Endothelial cell of umbilical vein (primary cell): ENCODE data around the gene AMBP. TPM values are rescaled to one million over a fixed set of nuclear protein-coding genes. Genes with fewer than 3 reads are reported as not detected.

ENCODE experiments used
- BruUV-seq: library from RNA; stranded (reverse); fragments of 400-500 nt; replicated peaks from 2 replicates; lab custom pipeline; 2021; lab: Mats Ljungman, UMichigan
- CTCF ChIA-PET: fragments of 300-600, 350-600 bp; sonication (Branson Sonifier 250); formaldehyde crosslinking; loops from one replicate; lab custom pipeline; 2021; ENCODE audit warnings: antibody characterized with exemption, inconsistent platforms; lab: Charles Lee
- POLR2A ChIA-PET: fragments of 300-600, 350-600 bp; sonication (Branson Sonifier 250); formaldehyde crosslinking; loops from one replicate; lab custom pipeline; 2021; ENCODE audit warnings: antibody characterized with exemption, inconsistent platforms; lab: Charles Lee
- DNase-seq: peaks from one replicate; pipeline ENCODE4 v3.0.0-alpha.2; 2011; ENCODE audit warnings: low read depth, low spot score
- FAIRE-seq: peaks from 2 replicates; lab custom pipeline; 2011; peaks lifted over from hg19 to GRCh38; lab: Jason Lieb, UNC
- H2AFZ ChIP-seq: 2 replicates; pipeline ENCODE4 v1.6.0; 2012; ENCODE audit warnings: low read depth, low read length, control low read depth, inconsistent platforms
- H3K27ac ChIP-seq: 2 replicates; pipeline ENCODE4 v1.5.1; 2011; ENCODE audit warnings: low read depth, mild to moderate bottlenecking, control low read depth, low read length, moderate library complexity; ENCODE audit not compliant: insufficient read depth
- H3K27me3 ChIP-seq, 2 experiments: 2 replicates each; pipeline versions ENCODE4 v1.6.0 to v1.6.1; 2011; ENCODE audit warnings: low read length in 2 of 2, mixed read lengths in 1 of 2; ENCODE audit not compliant: control insufficient read depth in 2 of 2, insufficient read depth in 2 of 2
- H3K36me3 ChIP-seq, 2 experiments: 2 replicates in 1 of 2; 3 replicates in 1 of 2; pipeline ENCODE4 v1.5.1; 2011; ENCODE audit warnings: low read length in 2 of 2, mild to moderate bottlenecking in 1 of 2, moderate library complexity in 1 of 2; ENCODE audit not compliant: control insufficient read depth in 2 of 2, insufficient read depth in 2 of 2; ENCODE audit errors: extremely low read depth in 1 of 2
- H3K4me1 ChIP-seq: 3 replicates; pipeline ENCODE4 v1.5.1; 2011; ENCODE audit warnings: mild to moderate bottlenecking, low read length; ENCODE audit not compliant: control insufficient read depth, insufficient read depth; ENCODE audit errors: extremely low read depth
- H3K4me2 ChIP-seq: 2 replicates; pipeline ENCODE4 v1.6.1; 2011; ENCODE audit warnings: low read length, control low read depth, mixed read lengths; ENCODE audit not compliant: insufficient read depth
- H3K4me3 ChIP-seq, 3 experiments: fragments of 200-600 bp in 1 of 3; sonication (generic), shearing (Covaris generic) in 1 of 3; replicated peaks in 1 of 3; 2 replicates each; pipeline ENCODE4 v1.5.1; 2011 to 2016; ENCODE audit warnings: control low read depth in 3 of 3, low read length in 3 of 3, mild to moderate bottlenecking in 2 of 3, inconsistent platforms in 1 of 3, low read depth in 1 of 3, moderate library complexity in 1 of 3; ENCODE audit not compliant: insufficient read depth in 1 of 3
- H3K79me2 ChIP-seq: 2 replicates; pipeline ENCODE4 v1.6.0; 2012; ENCODE audit warnings: low read length, inconsistent platforms; ENCODE audit not compliant: control insufficient read depth, insufficient read depth
- H3K9ac ChIP-seq: replicated peaks from 2 replicates; pipeline ENCODE3; 2011; ENCODE audit warnings: low read length, control low read depth; ENCODE audit not compliant: insufficient read depth; ENCODE audit errors: extremely low read depth
- H3K9me1 ChIP-seq: replicated peaks from 3 replicates; pipeline ENCODE4 v1.6.0; 2011; ENCODE audit warnings: mild to moderate bottlenecking, low read length; ENCODE audit not compliant: control insufficient read depth, insufficient read depth; ENCODE audit errors: extremely low read depth
- H3K9me3 ChIP-seq: replicated peaks from 2 replicates; pipeline ENCODE4 v1.5.1; 2012; ENCODE audit warnings: low read length, inconsistent platforms; ENCODE audit not compliant: control insufficient read depth, insufficient read depth
- H4K20me1 ChIP-seq: replicated peaks from 2 replicates; pipeline ENCODE3; 2011; ENCODE audit warnings: mild to moderate bottlenecking, low read length; ENCODE audit not compliant: control insufficient read depth, insufficient read depth; ENCODE audit errors: extremely low read depth
- CTCF ChIP-seq, 2 donors: IDR thresholded peaks; 1 replicate in 1 of 2; 2 replicates in 1 of 2; pipeline ENCODE4 v1.5.1; 2011; ENCODE audit warnings: low read length in 2 of 2, mild to moderate bottlenecking in 2 of 2, moderate library complexity in 2 of 2, control low read depth in 1 of 2, inconsistent platforms in 1 of 2, low read depth in 1 of 2; ENCODE audit not compliant: insufficient read depth in 1 of 2; ENCODE audit errors: extremely low read depth in 1 of 2
- EZH2 ChIP-seq: IDR thresholded peaks from 2 replicates; pipeline ENCODE4 v1.6.1; 2012; ENCODE audit warnings: borderline replicate concordance, low read depth, mild to moderate bottlenecking, moderate library complexity, low read length, inconsistent platforms; ENCODE audit not compliant: severe bottlenecking
- FOS ChIP-seq: IDR thresholded peaks from 2 replicates; pipeline ENCODE4 v1.6.1; 2011; ENCODE audit warnings: mild to moderate bottlenecking, low read length, moderate library complexity, borderline replicate concordance; ENCODE audit not compliant: insufficient read depth
- GATA2 ChIP-seq: IDR thresholded peaks from 2 replicates; pipeline ENCODE4 v1.7.0; 2011; ENCODE audit warnings: low read depth, mild to moderate bottlenecking, moderate library complexity, mixed read lengths, low read length; ENCODE audit not compliant: insufficient read length, insufficient read depth
- JUN ChIP-seq: IDR thresholded peaks from 2 replicates; pipeline ENCODE4 v1.6.1; 2011; ENCODE audit warnings: borderline replicate concordance, low read depth; ENCODE audit not compliant: insufficient read length, insufficient read depth
- MYC ChIP-seq: IDR thresholded peaks from one replicate; pipeline ENCODE4 v1.6.1; 2011; ENCODE audit warnings: mild to moderate bottlenecking, low read depth, low read length
- POLR2A ChIP-seq: IDR thresholded peaks from 2 replicates; pipeline ENCODE4 v1.6.1; 2012; ENCODE audit warnings: low read depth, mild to moderate bottlenecking, control low read depth, low read length
- POLR2AphosphoS5 ChIP-seq: IDR thresholded peaks from 2 replicates; pipeline ENCODE4 v1.6.1; 2012; ENCODE audit warnings: low read depth, mild to moderate bottlenecking, control low read depth, low read length, moderate library complexity; ENCODE audit not compliant: insufficient read depth
- dilution Hi-C: fragments of 300-500 bp; cut with MboI; formaldehyde crosslinking; loops from one replicate; pipeline ENCODE4 v1.15.0; 2019; ENCODE audit warnings: low sequenced_read_pairs; ENCODE audit not compliant: extremely low pct_ligation_motif_present
- intact Hi-C: fragments of 100-400 bp; cut with micrococcal nuclease; formaldehyde crosslinking; loops from one replicate; pipeline ENCODE4 v1.10.0; 2022
- polyA plus RNA-seq, 4 experiments: library from polyadenylated mRNA; depleted of rRNA in 3 of 4; stranded (reverse) in 3 of 4; unstranded in 1 of 4; fragments of >200 nt; gene quantifications; 2 replicates each; pipeline versions ENCODE4 v1.2.1 to v1.2.3, GENCODE V29; 2011 to 2012; ENCODE audit warnings: missing spikeins in 1 of 4
- total RNA-seq: library from RNA; stranded (reverse); gene quantifications from 2 replicates; pipeline ENCODE4 v1.2.3, GENCODE V29; 2021
- TF ChIP-seq, protein P1 (sequence below): IDR thresholded peaks from 2 replicates; pipeline ENCODE4 v1.6.1; 2011; ENCODE audit not compliant: insufficient read depth, insufficient read length

Gene AMBP
- total and polyA plus RNA-seq, 2 donors (not counting 3 experiments of a cell fraction or from before 2014, with no cell fraction given) = not detected

DNA sequence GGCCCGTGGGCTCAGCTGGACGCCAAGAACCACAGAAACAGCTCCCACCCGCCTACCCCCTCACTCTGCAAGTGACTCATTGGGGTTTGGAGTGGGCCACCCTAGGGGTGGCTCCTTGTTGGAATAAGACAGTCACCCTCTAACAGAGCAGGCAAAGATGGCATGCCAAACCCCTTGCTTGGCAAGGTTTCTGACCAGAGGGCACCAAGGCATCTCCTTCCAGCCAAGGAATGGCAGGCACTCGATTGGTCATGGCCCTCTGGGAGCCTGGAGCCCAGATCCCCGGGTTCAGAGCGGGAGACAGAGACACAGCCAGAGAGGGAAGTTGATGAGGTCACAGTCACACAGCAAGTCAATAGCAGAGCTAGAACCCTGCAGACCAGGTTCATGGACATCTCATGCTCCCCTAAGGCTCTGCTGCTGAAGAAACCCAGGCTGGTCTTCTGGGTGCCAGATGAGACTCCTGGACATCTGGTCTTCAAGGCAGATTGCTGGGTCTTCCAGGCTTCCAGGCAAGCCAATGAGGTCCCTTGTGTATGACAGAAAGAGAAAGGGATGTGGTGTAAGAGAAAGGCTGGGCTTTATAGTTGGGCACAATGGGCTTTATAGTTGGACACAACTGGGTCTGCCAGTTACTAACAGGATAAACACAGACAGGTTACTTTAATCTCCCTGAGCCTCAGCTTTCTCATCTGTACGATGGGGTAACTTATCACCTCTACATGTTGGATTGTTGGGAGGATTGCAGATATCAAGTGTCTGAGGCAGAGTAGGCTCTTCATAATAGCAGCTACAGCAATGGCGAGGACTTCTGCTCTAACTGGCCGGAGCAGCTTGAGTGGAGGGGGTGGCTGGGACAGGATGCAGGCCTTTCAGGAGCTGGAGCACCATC lies 44.3 kb upstream of the AMBP start:
- ChIA-PET CTCF (interaction anchor here (1.0 to 1.5 kb wide), 5 partner anchors 14 to 169 kb away, joined by 3 to 10 read pairs (median 3); no protein-coding TSS in a partner anchor), POLR2A (interaction anchor here (0.5 kb wide), 1 partner anchor 746 kb away, joined by 3 read pairs; no protein-coding TSS in a partner anchor)
- Histone ChIP-seq H3K9me3 (no peaks in the 10 kb centered on the region), H3K4me1 (no peaks in the 10 kb centered on the region), H3K9ac (no peak overlapping the region), H3K4me3 (no peak overlapping the region), H3K79me2 (no peaks in the 10 kb centered on the region), H3K27me3 (peaks cover 20 to 28% of the 10 kb centered on the region in 2 experiments), H3K36me3 (no peaks in the 10 kb centered on the region), H3K27ac (no peak overlapping the region), H4K20me1 (no peaks in the 10 kb centered on the region), H3K9me1 (no peaks in the 10 kb centered on the region), H3K4me2 (no peak overlapping the region), H2AFZ (no peak overlapping the region)
- dilution Hi-C loops = no loop called here
- FAIRE-seq (no peak), DNase-seq (no peak)
- BruUV-seq = no TSS peak
- intact Hi-C loops = no loop called here
- TF ChIP-seq, protein P1, sequence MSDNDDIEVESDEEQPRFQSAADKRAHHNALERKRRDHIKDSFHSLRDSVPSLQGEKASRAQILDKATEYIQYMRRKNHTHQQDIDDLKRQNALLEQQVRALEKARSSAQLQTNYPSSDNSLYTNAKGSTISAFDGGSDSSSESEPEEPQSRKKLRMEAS = no peak
- TF ChIP-seq CTCF (IDR thresholded peaks at IDR 0.05; ENCODE audit: extremely low read depth in 1 of 2, insufficient read depth in 1 of 2, low read depth in 1 of 2, low read length in 2 of 2) (no peak), MYC (no peak), POLR2AphosphoS5 (no peak), EZH2 (no peak), JUN (no peak), FOS (no peak), POLR2A (no peak), GATA2 (no peak)
